Upper lobe of left lung (tissue), 4 donors: ENCODE results near the gene YIPF4.

Source experiments
- POLR2A ChIP-seq, 4 donors: fragments of 450-650 bp; IDR thresholded peaks; one replicate each; pipeline ENCODE4 v1.5.1; 2016 to 2017; ENCODE audit warnings: antibody characterized with exemption in 4 of 4, mild to moderate bottlenecking in 2 of 4
- POLR2AphosphoS5 ChIP-seq, 2 donors: sonication (generic); formaldehyde crosslinking; IDR thresholded peaks; one replicate each; pipeline ENCODE4 v1.5.1; 2017; ENCODE audit warnings: antibody characterized with exemption in 2 of 2

DNA sequence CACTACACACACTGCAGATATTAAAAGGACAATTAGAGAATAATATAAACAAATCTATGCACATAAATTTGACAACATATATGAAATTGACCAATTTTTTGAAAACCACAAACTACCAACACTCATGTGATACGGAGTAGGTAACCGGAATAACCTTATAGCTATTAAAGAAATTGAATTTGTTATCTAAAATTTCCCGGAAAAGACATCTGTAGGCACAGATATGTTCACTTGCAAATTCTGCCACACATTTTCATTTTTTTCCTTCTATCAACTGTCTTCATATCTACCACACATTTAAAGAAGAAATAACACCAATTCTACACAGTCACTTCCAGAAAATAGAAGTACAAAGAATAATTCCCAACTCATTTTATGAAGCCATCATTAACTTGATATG lies 35.4 kb upstream of the YIPF4 start:
- TF ChIP-seq POLR2AphosphoS5 (IDR thresholded peaks at IDR 0.05) (no peak), POLR2A (IDR thresholded peaks at IDR 0.05) (no peak)
